GM10266 (cell line): ENCODE results near the gene SPATA9.
A peak's percentile ranks its signal among the peaks of the same experiment; 100 is the strongest.

ENCODE experiments used
- DNase-seq: peaks from one replicate; pipeline ENCODE4 v3.0.0; 2012; ENCODE audit errors: extremely low spot score
- CTCF ChIP-seq: IDR thresholded peaks from 2 replicates; pipeline ENCODE4 v1.5.1; 2012; ENCODE audit warnings: mild to moderate bottlenecking, low read depth; ENCODE audit not compliant: control insufficient read depth, insufficient read depth; ENCODE audit errors: missing control alignments

Gene SPATA9

DNA sequence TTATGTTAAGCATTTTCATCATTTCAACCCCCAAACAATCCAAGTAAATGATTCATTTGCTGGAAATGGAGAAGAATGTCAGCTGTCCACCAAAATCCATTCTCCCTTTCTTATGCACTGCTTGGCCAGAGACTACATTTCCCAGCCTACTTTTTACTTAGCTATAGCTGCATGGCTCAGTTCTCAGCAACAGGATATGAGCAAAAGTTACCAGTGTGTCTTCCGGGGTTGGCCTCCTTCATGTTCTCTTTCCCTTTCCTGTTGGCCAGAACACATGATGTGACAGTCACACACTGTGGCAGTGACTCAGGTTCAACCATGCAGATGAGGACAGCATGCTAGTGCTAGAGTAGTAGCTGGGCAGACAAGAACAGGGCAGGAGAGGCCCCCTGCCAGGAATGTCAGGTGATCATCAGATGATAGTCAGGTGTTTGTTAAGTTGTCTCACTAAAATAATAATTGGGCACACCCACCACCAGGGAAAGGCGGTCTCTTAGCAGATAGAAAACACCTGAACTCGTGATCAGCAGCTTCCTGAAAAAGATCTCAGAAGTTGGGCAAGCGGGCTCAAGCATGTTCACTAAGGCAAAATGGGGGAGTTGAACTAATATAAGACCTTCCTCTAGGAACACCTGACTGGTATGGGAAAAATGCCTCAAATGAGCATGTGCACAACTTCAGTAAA is 50.7 kb downstream of the SPATA9 start:
- no peak for TF ChIP-seq CTCF
- peak; percentile 35 for DNase-seq

- no peak for DNase-seq
Observed at GRCh38 chr5:95631255-95631958, 51.4 kb downstream of the SPATA9 start.

GRCh38 chr5:95630394-95630917 is 52.3 kb downstream of the SPATA9 start:
- no peak for TF ChIP-seq CTCF

More at GRCh38 chr5:95631255-95631958, 51.4 kb downstream of the SPATA9 start:
- TF ChIP-seq CTCF: no peak

DNA sequence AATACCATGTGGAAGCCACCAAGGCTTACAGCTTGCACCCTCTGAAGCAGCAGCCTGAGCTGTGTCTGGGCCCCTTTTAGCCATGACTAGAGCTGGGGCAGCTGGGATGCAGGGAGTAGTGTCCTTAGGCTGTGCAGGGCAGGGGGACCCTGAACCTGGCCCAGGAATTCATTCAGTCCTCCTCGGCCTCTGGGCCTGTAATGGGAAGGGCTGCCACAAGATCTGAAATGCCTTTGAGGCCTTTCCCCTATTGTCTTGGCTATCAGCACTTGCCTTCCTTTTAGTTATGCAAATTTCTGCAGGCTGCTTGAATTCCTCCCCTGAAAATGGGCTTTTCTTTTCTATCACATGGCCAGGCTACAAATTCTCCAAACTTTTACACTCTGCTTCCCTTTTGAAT is 53.9 kb downstream of the SPATA9 start:
- TF ChIP-seq CTCF: no peak
- no peak for DNase-seq

More at GRCh38 chr5:95630394-95630917, 52.3 kb downstream of the SPATA9 start:
- no peak for DNase-seq

DNA sequence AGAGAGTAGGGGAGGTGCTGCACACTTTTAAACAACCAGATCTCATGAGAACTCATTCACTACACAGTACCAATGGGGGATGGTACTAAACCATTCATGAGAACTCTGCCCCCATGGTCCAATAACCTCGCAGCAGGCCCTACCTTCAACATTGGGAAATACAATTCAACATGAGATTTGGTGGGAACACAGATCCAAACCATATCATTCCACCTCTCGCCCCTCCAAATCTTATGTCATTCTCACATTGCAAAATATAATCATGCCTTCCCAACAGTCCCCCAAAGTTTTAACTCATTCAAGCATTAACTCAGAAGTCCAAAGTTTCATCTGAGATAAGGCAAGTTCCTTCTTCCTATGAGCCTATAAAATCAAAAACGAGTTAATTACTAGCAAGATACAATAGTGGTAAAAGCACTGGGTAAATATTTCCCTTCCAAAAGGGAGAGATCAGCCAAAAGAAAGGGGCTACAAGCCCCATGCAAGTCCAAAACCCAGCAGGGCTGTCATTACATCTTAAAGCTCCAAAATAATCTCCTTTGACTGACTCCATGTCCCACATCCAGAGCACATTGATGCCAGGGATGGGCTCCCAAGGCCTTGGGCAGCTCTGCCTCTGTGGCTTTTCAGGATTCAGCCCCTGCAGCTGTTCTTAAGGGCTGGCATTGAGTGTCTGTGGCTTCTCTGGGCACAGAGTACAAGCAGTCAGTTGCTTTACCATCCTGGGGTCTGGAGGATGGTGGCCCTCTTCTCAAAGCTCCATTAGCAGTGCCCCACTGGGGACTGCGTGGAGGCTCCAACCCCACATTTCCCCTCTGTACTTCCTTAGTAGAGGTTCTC is 54.6 kb downstream of the SPATA9 start:
- no peak for TF ChIP-seq CTCF
- no peak for DNase-seq

- DNase-seq: no peak
- no peak for TF ChIP-seq CTCF
Observed at GRCh38 chr5:95626701-95627100, 56.1 kb downstream of the SPATA9 start.
